SK-N-SH (cell line): ENCODE measurements around the gene SLC6A9. TPM values are rescaled to one million over a fixed set of nuclear protein-coding genes. Genes with fewer than 3 reads are reported as not detected.

Experiments
- CTCF ChIA-PET: fragments of 300-600, 350-600 bp; formaldehyde crosslinking; extraction: SDS; loops from one replicate; lab custom pipeline; 2021; lab: Yijun Ruan, JAX
- POLR2A ChIA-PET: fragments of 350-600 bp; sonication (Branson Sonifier 250); formaldehyde crosslinking; extraction: SDS; loops from one replicate; lab custom pipeline; 2020; ENCODE audit warnings: antibody characterized with exemption, inconsistent platforms; lab: Yijun Ruan, JAX
- DNase-seq: peaks from one replicate; pipeline ENCODE4 v3.0.0; 2012
- H2AFZ ChIP-seq: fragments of 200-600 bp; sonication (generic); 2 replicates; pipeline ENCODE4 v1.8.1; 2016; ENCODE audit warnings: antibody characterized with exemption, mild to moderate bottlenecking, low read depth
- H3F3A ChIP-seq: fragments of 200-600 bp; sonication (generic); replicated peaks from 2 replicates; pipeline ENCODE3; 2016; ENCODE audit warnings: antibody characterized with exemption, mild to moderate bottlenecking; ENCODE audit not compliant: insufficient read depth
- H3K27ac ChIP-seq, 2 experiments: fragments of 200-500 bp in 1 of 2; fragments of 200-600 bp in 1 of 2; sonication (Bioruptor generic) in 1 of 2; sonication (generic), shearing (Covaris generic) in 1 of 2; 2 replicates each; pipeline versions ENCODE4 v1.5.1 to v1.6.1; 2014 to 2016; ENCODE audit warnings: low read depth in 2 of 2, inconsistent platforms in 1 of 2, low read length in 1 of 2, mild to moderate bottlenecking in 1 of 2, mixed read lengths in 1 of 2
- H3K27me3 ChIP-seq: fragments of 200-600 bp; sonication (generic), shearing (Covaris generic); 2 replicates; pipeline ENCODE4 v1.6.1; 2016; ENCODE audit warnings: mixed run types; ENCODE audit not compliant: insufficient read depth
- H3K36me3 ChIP-seq, 2 experiments: fragments of 200-500 bp in 1 of 2; fragments of 200-600 bp in 1 of 2; sonication (Bioruptor generic) in 1 of 2; sonication (generic) in 1 of 2; replicated peaks in 1 of 2; 2 replicates each; pipeline versions ENCODE3 to v1.5.1; 2014 to 2016; ENCODE audit warnings: low read length in 1 of 2, mild to moderate bottlenecking in 1 of 2; ENCODE audit not compliant: insufficient read depth in 2 of 2, control insufficient read depth in 1 of 2
- H3K4me1 ChIP-seq, 2 experiments: fragments of 200-500 bp in 1 of 2; fragments of 200-600 bp in 1 of 2; sonication (Bioruptor generic) in 1 of 2; sonication (generic), shearing (Covaris generic) in 1 of 2; 2 replicates each; pipeline versions ENCODE4 v1.5.1 to v1.6.1; 2014 to 2016; ENCODE audit warnings: low read depth in 1 of 2, low read length in 1 of 2, mixed run types in 1 of 2; ENCODE audit not compliant: insufficient read depth in 2 of 2, control insufficient read depth in 1 of 2
- H3K4me2 ChIP-seq: fragments of 200-600 bp; sonication (generic), shearing (Covaris generic); 2 replicates; pipeline ENCODE4 v1.6.1; 2017; ENCODE audit warnings: mixed run types
- H3K4me3 ChIP-seq, 2 experiments: fragments of 200-500 bp in 1 of 2; fragments of 200-600 bp in 1 of 2; sonication (Bioruptor generic) in 1 of 2; sonication (generic), shearing (Covaris generic) in 1 of 2; 2 replicates each; pipeline versions ENCODE4 v1.5.1 to v1.8.1; 2014 to 2016; ENCODE audit warnings: low read depth in 2 of 2, inconsistent platforms in 1 of 2, low read length in 1 of 2, mild to moderate bottlenecking in 1 of 2, mixed read lengths in 1 of 2, moderate library complexity in 1 of 2
- H3K79me2 ChIP-seq: fragments of 200-600 bp; sonication (generic); 2 replicates; pipeline ENCODE4 v1.8.1; 2017; ENCODE audit warnings: mild to moderate bottlenecking; ENCODE audit not compliant: insufficient read depth
- H3K9ac ChIP-seq: fragments of 200-600 bp; sonication (generic); 2 replicates; pipeline ENCODE4 v1.6.1; 2017; ENCODE audit warnings: mixed run types
- H3K9me2 ChIP-seq: fragments of 200-600 bp; sonication (generic); 2 replicates; pipeline ENCODE4 v1.6.1; 2017; ENCODE audit warnings: mixed run types
- H3K9me3 ChIP-seq: fragments of 200-600 bp; sonication (generic); 2 replicates; pipeline ENCODE4 v1.6.1; 2017; ENCODE audit warnings: mixed run types, mild to moderate bottlenecking, moderate library complexity
- H4K20me1 ChIP-seq: fragments of 200-600 bp; sonication (generic); 2 replicates; pipeline ENCODE4 v1.6.1; 2017; ENCODE audit warnings: mild to moderate bottlenecking, mixed run types; ENCODE audit not compliant: insufficient read depth
- CHD2 ChIP-seq: fragments of 150-350 bp; IDR thresholded peaks from 2 replicates; pipeline ENCODE4 v1.6.1; 2018; ENCODE audit warnings: low read length; ENCODE audit not compliant: partially characterized antibody
- ELF1 ChIP-seq: IDR thresholded peaks from 2 replicates; pipeline ENCODE4 v1.4.0; 2012
- FOSL2 ChIP-seq: IDR thresholded peaks from 2 replicates; pipeline ENCODE4 v1.4.0; 2012; ENCODE audit warnings: low read depth, mild to moderate bottlenecking, moderate library complexity, borderline replicate concordance
- FOXJ3 ChIP-seq: sonication (generic); formaldehyde crosslinking; IDR thresholded peaks from 2 replicates; pipeline ENCODE4 v1.5.1; 2020; ENCODE audit warnings: mild to moderate bottlenecking, missing genetic modification reagents
- GABPA ChIP-seq: IDR thresholded peaks from 2 replicates; pipeline ENCODE4 v1.4.0; 2012; ENCODE audit warnings: low read depth, mild to moderate bottlenecking
- GATA2 ChIP-seq: sonication (generic); formaldehyde crosslinking; IDR thresholded peaks from 2 replicates; pipeline ENCODE4 v1.5.0; 2020; ENCODE audit warnings: mild to moderate bottlenecking, missing genetic modification reagents
- JUND ChIP-seq: IDR thresholded peaks from 2 replicates; pipeline ENCODE4 v1.4.0; 2012
- MXI1 ChIP-seq: IDR thresholded peaks from 2 replicates; pipeline ENCODE4 v1.6.1; 2012; ENCODE audit warnings: mild to moderate bottlenecking, low read depth, low read length, improper control_type of control experiment
- POLR2AphosphoS5 ChIP-seq: IDR thresholded peaks from 2 replicates; pipeline ENCODE4 v1.6.1; 2012; ENCODE audit warnings: low read depth, low read length
- RAD21 ChIP-seq: IDR thresholded peaks from 2 replicates; pipeline ENCODE4 v1.6.1; 2012; ENCODE audit warnings: mild to moderate bottlenecking, low read length
- RFX5 ChIP-seq: IDR thresholded peaks from 2 replicates; pipeline ENCODE4 v1.6.1; 2012; ENCODE audit warnings: mild to moderate bottlenecking, improper control_type of control experiment, low read length
- RXRA ChIP-seq: IDR thresholded peaks from 2 replicates; pipeline ENCODE4 v1.4.0; 2012; ENCODE audit warnings: low read depth, mild to moderate bottlenecking, borderline replicate concordance
- SIN3A ChIP-seq: IDR thresholded peaks from 2 replicates; pipeline ENCODE4 v1.6.1; 2012; ENCODE audit warnings: low read depth, mild to moderate bottlenecking, low read length, moderate library complexity, borderline replicate concordance
- SMC3 ChIP-seq: IDR thresholded peaks from 2 replicates; pipeline ENCODE4 v1.6.1; 2012; ENCODE audit warnings: low read depth, low read length, improper control_type of control experiment
- TCF12 ChIP-seq: IDR thresholded peaks from 2 replicates; pipeline ENCODE4 v1.4.0; 2012
- YY1 ChIP-seq: IDR thresholded peaks from 2 replicates; pipeline ENCODE4 v1.4.0; 2012; ENCODE audit warnings: low read depth, mild to moderate bottlenecking
- WGBS: methylation state at CpG from one replicate; pipeline ENCODE4 v1.1.6; 2017; ENCODE audit warnings: low lambda C conversion rate; 5-methylcytosine and 5-hydroxymethylcytosine counted together
- polyA plus RNA-seq, 3 experiments: library from polyadenylated mRNA; depleted of rRNA; stranded (reverse); fragments of >200 nt; gene quantifications; 2 replicates each; pipeline ENCODE4 v1.2.3, GENCODE V29; 2012
- TF ChIP-seq, protein P1 (sequence below): fragments of 200-600 bp; sonication (generic); IDR thresholded peaks from 2 replicates; pipeline ENCODE4 v1.6.1; 2017; ENCODE audit warnings: antibody characterized with exemption, mild to moderate bottlenecking, moderate library complexity
- TF ChIP-seq, protein P2 (sequence below): IDR thresholded peaks from 2 replicates; pipeline ENCODE4 v1.4.0; 2012; ENCODE audit warnings: low read depth, borderline replicate concordance
- TF ChIP-seq, protein P3 (sequence below): IDR thresholded peaks from 2 replicates; pipeline ENCODE4 v1.4.0; 2012; ENCODE audit warnings: low read depth, borderline replicate concordance
- TF ChIP-seq, protein P4 (sequence below): IDR thresholded peaks from 2 replicates; pipeline ENCODE4 v1.4.0; 2012; ENCODE audit warnings: low read depth
- TF ChIP-seq, protein P5 (sequence below): IDR thresholded peaks from 2 replicates; pipeline ENCODE4 v1.6.1; 2012; ENCODE audit warnings: mild to moderate bottlenecking, low read depth, low read length, moderate library complexity

The SLC6A9 gene
- polyA plus RNA-seq, 1 of the 3 experiments (the other 2 are of a cell fraction) = 3.9 TPM

DNA sequence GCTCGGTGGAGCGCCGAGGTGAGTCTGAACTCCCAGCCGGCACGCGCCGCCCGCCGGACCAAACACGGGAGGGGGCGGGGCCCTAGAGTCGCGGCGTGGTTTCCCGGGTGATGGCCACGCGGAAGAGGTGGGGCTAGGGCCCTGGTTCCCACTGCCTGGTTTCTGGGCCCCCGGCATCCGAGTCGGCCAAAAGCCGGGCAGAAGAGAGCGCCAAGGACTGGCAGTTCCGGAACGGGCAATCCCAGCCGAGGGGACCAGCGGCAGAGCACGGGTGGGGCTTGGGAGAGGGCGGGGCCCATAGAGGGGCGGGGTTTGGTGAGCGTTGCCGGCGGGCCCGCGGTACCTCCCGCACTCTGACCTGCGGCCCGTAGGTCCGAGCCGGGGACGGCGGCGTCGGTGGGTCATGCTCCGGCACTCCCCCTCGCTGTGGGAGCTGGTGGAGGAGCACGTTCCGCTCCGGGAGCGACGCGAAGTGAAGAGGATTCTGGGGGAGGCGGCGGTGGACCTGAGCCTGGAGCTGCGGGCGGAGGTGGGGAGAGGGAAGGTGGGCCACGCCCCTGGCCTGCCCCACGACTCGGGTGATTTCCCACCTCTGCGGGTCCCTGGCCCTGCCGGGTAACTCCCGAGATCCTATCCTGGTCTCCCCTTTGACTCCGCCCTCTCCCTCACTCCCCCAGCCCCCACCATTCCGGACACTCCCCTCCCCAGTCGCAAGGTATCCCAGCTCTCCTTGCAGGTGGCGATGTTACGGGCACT is 39.6 kb downstream of the SLC6A9 start, which contains the start of gene CCDC24:
CCDC24 (plus strand) TSS at position 124 of the 756 bp plus-strand sequence; CDS start at position 404, 280 bp downstream.
- WGBS = 13% methylated on average over 12 of the region's 66 CpGs
- TF ChIP-seq, protein P1, sequence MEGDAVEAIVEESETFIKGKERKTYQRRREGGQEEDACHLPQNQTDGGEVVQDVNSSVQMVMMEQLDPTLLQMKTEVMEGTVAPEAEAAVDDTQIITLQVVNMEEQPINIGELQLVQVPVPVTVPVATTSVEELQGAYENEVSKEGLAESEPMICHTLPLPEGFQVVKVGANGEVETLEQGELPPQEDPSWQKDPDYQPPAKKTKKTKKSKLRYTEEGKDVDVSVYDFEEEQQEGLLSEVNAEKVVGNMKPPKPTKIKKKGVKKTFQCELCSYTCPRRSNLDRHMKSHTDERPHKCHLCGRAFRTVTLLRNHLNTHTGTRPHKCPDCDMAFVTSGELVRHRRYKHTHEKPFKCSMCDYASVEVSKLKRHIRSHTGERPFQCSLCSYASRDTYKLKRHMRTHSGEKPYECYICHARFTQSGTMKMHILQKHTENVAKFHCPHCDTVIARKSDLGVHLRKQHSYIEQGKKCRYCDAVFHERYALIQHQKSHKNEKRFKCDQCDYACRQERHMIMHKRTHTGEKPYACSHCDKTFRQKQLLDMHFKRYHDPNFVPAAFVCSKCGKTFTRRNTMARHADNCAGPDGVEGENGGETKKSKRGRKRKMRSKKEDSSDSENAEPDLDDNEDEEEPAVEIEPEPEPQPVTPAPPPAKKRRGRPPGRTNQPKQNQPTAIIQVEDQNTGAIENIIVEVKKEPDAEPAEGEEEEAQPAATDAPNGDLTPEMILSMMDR = no peak
- TF ChIP-seq, protein P2, sequence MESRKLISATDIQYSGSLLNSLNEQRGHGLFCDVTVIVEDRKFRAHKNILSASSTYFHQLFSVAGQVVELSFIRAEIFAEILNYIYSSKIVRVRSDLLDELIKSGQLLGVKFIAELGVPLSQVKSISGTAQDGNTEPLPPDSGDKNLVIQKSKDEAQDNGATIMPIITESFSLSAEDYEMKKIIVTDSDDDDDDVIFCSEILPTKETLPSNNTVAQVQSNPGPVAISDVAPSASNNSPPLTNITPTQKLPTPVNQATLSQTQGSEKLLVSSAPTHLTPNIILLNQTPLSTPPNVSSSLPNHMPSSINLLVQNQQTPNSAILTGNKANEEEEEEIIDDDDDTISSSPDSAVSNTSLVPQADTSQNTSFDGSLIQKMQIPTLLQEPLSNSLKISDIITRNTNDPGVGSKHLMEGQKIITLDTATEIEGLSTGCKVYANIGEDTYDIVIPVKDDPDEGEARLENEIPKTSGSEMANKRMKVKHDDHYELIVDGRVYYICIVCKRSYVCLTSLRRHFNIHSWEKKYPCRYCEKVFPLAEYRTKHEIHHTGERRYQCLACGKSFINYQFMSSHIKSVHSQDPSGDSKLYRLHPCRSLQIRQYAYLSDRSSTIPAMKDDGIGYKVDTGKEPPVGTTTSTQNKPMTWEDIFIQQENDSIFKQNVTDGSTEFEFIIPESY = no peak
- TF ChIP-seq CHD2 (peak; percentile 63), SMC3 (no peak), FOXJ3 (peak; percentile 19; the same call in 1 of the 2 replicates), RAD21 (no peak), POLR2AphosphoS5 (peak; percentile 65; the same call in 1 of the 2 replicates), GABPA (peak; percentile 68), SIN3A (peak; percentile 69), TCF12 (no peak), ELF1 (no peak; the same call in 1 of the 2 replicates), FOSL2 (no peak), JUND (peak; percentile 19; the same call in 1 of the 2 replicates), GATA2 (no peak), MXI1 (peak; percentile 96), RFX5 (no peak), RXRA (no peak; the same call in 1 of the 2 replicates), YY1 (0 out of 2 replicates have a peak, but pooled peaks have one; percentile 15)
- TF ChIP-seq, protein P3, sequence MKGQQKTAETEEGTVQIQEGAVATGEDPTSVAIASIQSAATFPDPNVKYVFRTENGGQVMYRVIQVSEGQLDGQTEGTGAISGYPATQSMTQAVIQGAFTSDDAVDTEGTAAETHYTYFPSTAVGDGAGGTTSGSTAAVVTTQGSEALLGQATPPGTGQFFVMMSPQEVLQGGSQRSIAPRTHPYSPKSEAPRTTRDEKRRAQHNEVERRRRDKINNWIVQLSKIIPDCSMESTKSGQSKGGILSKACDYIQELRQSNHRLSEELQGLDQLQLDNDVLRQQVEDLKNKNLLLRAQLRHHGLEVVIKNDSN = no peak
- TF ChIP-seq, protein P4, sequence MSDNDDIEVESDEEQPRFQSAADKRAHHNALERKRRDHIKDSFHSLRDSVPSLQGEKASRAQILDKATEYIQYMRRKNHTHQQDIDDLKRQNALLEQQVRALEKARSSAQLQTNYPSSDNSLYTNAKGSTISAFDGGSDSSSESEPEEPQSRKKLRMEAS = peak; percentile 81
- TF ChIP-seq, protein P5, sequence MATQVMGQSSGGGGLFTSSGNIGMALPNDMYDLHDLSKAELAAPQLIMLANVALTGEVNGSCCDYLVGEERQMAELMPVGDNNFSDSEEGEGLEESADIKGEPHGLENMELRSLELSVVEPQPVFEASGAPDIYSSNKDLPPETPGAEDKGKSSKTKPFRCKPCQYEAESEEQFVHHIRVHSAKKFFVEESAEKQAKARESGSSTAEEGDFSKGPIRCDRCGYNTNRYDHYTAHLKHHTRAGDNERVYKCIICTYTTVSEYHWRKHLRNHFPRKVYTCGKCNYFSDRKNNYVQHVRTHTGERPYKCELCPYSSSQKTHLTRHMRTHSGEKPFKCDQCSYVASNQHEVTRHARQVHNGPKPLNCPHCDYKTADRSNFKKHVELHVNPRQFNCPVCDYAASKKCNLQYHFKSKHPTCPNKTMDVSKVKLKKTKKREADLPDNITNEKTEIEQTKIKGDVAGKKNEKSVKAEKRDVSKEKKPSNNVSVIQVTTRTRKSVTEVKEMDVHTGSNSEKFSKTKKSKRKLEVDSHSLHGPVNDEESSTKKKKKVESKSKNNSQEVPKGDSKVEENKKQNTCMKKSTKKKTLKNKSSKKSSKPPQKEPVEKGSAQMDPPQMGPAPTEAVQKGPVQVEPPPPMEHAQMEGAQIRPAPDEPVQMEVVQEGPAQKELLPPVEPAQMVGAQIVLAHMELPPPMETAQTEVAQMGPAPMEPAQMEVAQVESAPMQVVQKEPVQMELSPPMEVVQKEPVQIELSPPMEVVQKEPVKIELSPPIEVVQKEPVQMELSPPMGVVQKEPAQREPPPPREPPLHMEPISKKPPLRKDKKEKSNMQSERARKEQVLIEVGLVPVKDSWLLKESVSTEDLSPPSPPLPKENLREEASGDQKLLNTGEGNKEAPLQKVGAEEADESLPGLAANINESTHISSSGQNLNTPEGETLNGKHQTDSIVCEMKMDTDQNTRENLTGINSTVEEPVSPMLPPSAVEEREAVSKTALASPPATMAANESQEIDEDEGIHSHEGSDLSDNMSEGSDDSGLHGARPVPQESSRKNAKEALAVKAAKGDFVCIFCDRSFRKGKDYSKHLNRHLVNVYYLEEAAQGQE = no peak
- CTCF ChIA-PET = interaction anchor here (1.1 to 20.6 kb wide), 8 partner anchors 13 to 228 kb away, joined by 3 to 598 read pairs (median 5); partner anchors contain the start of genes ATP6V0B and SLC6A9

More for the DNA sequence above, 39.6 kb downstream of the SLC6A9 start, which contains the start of gene CCDC24:
- POLR2A ChIA-PET = interaction anchor here (0.7 to 1.2 kb wide), 4 partner anchors 16 to 500 kb away, joined by 3 read pairs; partner anchors contain the start of genes ATP6V0B and SLC6A9
- DNase-seq = peak; percentile 91
- H3F3A ChIP-seq = peaks cover 8% of the 10 kb centered on the region
- no peaks in the 10 kb centered on the region for H3K9me2 ChIP-seq
- no peaks in the 10 kb centered on the region for H3K79me2 ChIP-seq
- H3K4me2 ChIP-seq = peak within 1 kb of the TSS; percentile 90
- peak within 1 kb of the TSS; percentile 71 to 75 for H3K4me3 ChIP-seq
- H2AFZ ChIP-seq = peak within 1 kb of the TSS; percentile 87
- H3K27me3 ChIP-seq = no peaks in the 10 kb centered on the region
- no peaks in the 10 kb centered on the region for H3K9me3 ChIP-seq
- H3K9ac ChIP-seq = peak within 1 kb of the TSS; percentile 75
- H3K27ac ChIP-seq = peak within 1 kb of the TSS; percentile 75 to 86
- H3K36me3 ChIP-seq = peaks cover 0 to 2% of the 10 kb centered on the region in 2 experiments
- H3K4me1 ChIP-seq = peaks cover 8 to 41% of the 10 kb centered on the region in 2 experiments; a peak in 3 of 4 replicates
- no peaks in the 10 kb centered on the region for H4K20me1 ChIP-seq
